ENCODE measurements around the gene ZBTB22. TPM values are rescaled to one million over a fixed set of nuclear protein-coding genes. Genes with fewer than 3 reads are reported as not detected.

ZBTB22 gene
- total RNA-seq, 1 donor from 2014 or later, result 27.3 TPM

GRCh38 chr6:33313709-33314514 is 3.6 kb downstream of the ZBTB22 start, which contains the start of gene TAPBP:
TSS of gene TAPBP (minus strand) at chr6:33314078. CDS start at chr6:33314041, 37 bp downstream.
- Mint-ChIP-seq H3K4me1 (ENCODE audit: low read depth) (peaks cover 38% of the 10 kb centered on the region), H3K36me3 (ENCODE audit: insufficient read depth) (peaks cover 15% of the 10 kb centered on the region), H3K9me3 (ENCODE audit: low read depth) (no peaks in the 10 kb centered on the region), H3K27me3 (peaks cover 3% of the 10 kb centered on the region), H3K27ac (peak within 1 kb of the TSS; percentile 88), H3K4me3 (ENCODE audit: low read depth) (peak within 1 kb of the TSS; percentile 85)
- DNase-seq (ENCODE audit: low spot score, unreplicated experiment), result no peak
- TF ChIP-seq, protein P1, sequence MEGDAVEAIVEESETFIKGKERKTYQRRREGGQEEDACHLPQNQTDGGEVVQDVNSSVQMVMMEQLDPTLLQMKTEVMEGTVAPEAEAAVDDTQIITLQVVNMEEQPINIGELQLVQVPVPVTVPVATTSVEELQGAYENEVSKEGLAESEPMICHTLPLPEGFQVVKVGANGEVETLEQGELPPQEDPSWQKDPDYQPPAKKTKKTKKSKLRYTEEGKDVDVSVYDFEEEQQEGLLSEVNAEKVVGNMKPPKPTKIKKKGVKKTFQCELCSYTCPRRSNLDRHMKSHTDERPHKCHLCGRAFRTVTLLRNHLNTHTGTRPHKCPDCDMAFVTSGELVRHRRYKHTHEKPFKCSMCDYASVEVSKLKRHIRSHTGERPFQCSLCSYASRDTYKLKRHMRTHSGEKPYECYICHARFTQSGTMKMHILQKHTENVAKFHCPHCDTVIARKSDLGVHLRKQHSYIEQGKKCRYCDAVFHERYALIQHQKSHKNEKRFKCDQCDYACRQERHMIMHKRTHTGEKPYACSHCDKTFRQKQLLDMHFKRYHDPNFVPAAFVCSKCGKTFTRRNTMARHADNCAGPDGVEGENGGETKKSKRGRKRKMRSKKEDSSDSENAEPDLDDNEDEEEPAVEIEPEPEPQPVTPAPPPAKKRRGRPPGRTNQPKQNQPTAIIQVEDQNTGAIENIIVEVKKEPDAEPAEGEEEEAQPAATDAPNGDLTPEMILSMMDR (IDR thresholded peaks at IDR 0.05; ENCODE audit: unreplicated experiment), result no peak

GRCh38 chr6:33313105-33313708 is 4.3 kb downstream of the ZBTB22 start:
- peak overlapping the region; percentile 88 for H3K27ac Mint-ChIP-seq
- peak overlapping the region; percentile 85 for H3K4me3 Mint-ChIP-seq (ENCODE audit: low read depth)
- no peak for DNase-seq (ENCODE audit: low spot score, unreplicated experiment)
- no peaks in the 10 kb centered on the region for H3K9me3 Mint-ChIP-seq (ENCODE audit: low read depth)
- peaks cover 32% of the 10 kb centered on the region for H3K4me1 Mint-ChIP-seq (ENCODE audit: low read depth)
- H3K36me3 Mint-ChIP-seq (ENCODE audit: insufficient read depth), result peaks cover 11% of the 10 kb centered on the region
- H3K27me3 Mint-ChIP-seq, result peaks cover 3% of the 10 kb centered on the region
- TF ChIP-seq, protein P1 (IDR thresholded peaks at IDR 0.05; ENCODE audit: unreplicated experiment), result no peak

- Mint-ChIP-seq H3K27ac (peak overlapping the region; percentile 88), H3K36me3 (ENCODE audit: insufficient read depth) (peaks cover 8% of the 10 kb centered on the region), H3K9me3 (ENCODE audit: low read depth) (no peaks in the 10 kb centered on the region), H3K4me3 (ENCODE audit: low read depth) (peak overlapping the region; percentile 85), H3K4me1 (ENCODE audit: low read depth) (peaks cover 29% of the 10 kb centered on the region), H3K27me3 (peaks cover 3% of the 10 kb centered on the region)
- no peak for DNase-seq (ENCODE audit: low spot score, unreplicated experiment)
- TF ChIP-seq, protein P1 (IDR thresholded peaks at IDR 0.05; ENCODE audit: unreplicated experiment), result no peak
Observed at GRCh38 chr6:33312361-33313104, 5.0 kb downstream of the ZBTB22 start.

DNA sequence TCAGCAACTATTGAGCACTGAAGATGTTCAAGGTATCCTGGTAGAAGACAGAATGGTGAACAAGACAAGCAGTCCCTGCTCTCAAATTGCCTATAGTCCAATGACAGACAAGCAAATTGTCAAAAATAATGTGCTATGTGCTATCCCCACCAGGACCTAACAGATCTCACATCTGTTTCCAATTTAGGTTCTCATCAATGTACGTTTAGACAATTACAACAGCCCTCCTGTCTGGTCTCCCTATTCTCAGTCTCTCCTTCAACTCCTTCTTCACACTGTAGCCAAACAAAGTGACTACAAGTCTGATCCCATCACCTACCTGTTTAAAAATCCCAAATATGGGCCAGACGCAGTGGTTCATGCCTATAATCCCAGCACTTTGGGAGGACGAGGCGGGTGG is 11.2 kb downstream of the ZBTB22 start:
- Mint-ChIP-seq H3K9me3 (ENCODE audit: low read depth) (no peaks in the 10 kb centered on the region), H3K4me3 (ENCODE audit: low read depth) (no peak overlapping the region), H3K27me3 (no peaks in the 10 kb centered on the region), H3K27ac (peak overlapping the region; percentile 81), H3K36me3 (ENCODE audit: insufficient read depth) (peaks cover 2% of the 10 kb centered on the region), H3K4me1 (ENCODE audit: low read depth) (no peaks in the 10 kb centered on the region)
- TF ChIP-seq, protein P1 (IDR thresholded peaks at IDR 0.05; ENCODE audit: unreplicated experiment), result no peak
- no peak for DNase-seq (ENCODE audit: low spot score, unreplicated experiment)

- H3K27me3 Mint-ChIP-seq, result no peaks in the 10 kb centered on the region
- no peak for DNase-seq (ENCODE audit: low spot score, unreplicated experiment)
- no peaks in the 10 kb centered on the region for H3K9me3 Mint-ChIP-seq (ENCODE audit: low read depth)
- peaks cover 2% of the 10 kb centered on the region for H3K36me3 Mint-ChIP-seq (ENCODE audit: insufficient read depth)
- H3K27ac Mint-ChIP-seq, result no peak overlapping the region
- H3K4me3 Mint-ChIP-seq (ENCODE audit: low read depth), result no peak overlapping the region
- peaks cover 4% of the 10 kb centered on the region for H3K4me1 Mint-ChIP-seq (ENCODE audit: low read depth)
- TF ChIP-seq, protein P1 (IDR thresholded peaks at IDR 0.05; ENCODE audit: unreplicated experiment), result no peak
Observed at GRCh38 chr6:33305052-33305451, 12.5 kb downstream of the ZBTB22 start.

Data from progenitor cell of endocrine pancreas (in vitro differentiated cells).